HCT116 (cell line): ENCODE data around the gene WNT9A. TPM values are rescaled to one million over a fixed set of nuclear protein-coding genes. Genes with fewer than 3 reads are reported as not detected.

ENCODE experiments used
- ATAC-seq: fragments of 200-7000 bp; cut with Tn5 transposase; 2 replicates; pipeline ENCODE4 v1.9.1; 2020; ENCODE audit warnings: mild to moderate bottlenecking, moderate library complexity
- BruUV-seq: library from RNA; stranded (reverse); fragments of 400-500 nt; replicated peaks from 2 replicates; lab custom pipeline; 2021; lab: Mats Ljungman, UMichigan
- CTCF ChIA-PET: fragments of 300-600 bp; sonication (Branson Sonifier 250); formaldehyde crosslinking; loops from one replicate; lab custom pipeline; 2021; ENCODE audit warnings: antibody characterized with exemption; lab: Charles Lee
- POLR2A ChIA-PET: fragments of 300-600, 350-600 bp; sonication (Branson Sonifier 250); formaldehyde crosslinking; loops from one replicate; lab custom pipeline; 2021; ENCODE audit warnings: antibody characterized with exemption; lab: Charles Lee
- RAD21 ChIA-PET, 2 experiments: fragments of 300-600 bp; sonication (Branson Sonifier 250); formaldehyde crosslinking; loops; one replicate each; lab custom pipeline; 2023; ENCODE audit warnings: low total read pairs in 2 of 2; ENCODE audit not compliant: uncharacterized antibody in 2 of 2, unreplicated experiment in 2 of 2, low non-redundant PET in 1 of 2; lab: Charles Lee
- DNase-seq: peaks from one replicate; pipeline ENCODE4 v3.0.0-alpha.2; 2010; ENCODE audit warnings: low read depth, low spot score
- H2AFZ ChIP-seq: fragments of 200-600 bp; shearing (Covaris generic), sonication (generic); 2 replicates; pipeline ENCODE4 v1.6.1; 2017; ENCODE audit warnings: low read depth, mixed run types, mixed read lengths, antibody characterized with exemption, low read length; ENCODE audit not compliant: poor library complexity, severe bottlenecking
- H3K27ac ChIP-seq: 2 replicates; pipeline ENCODE4 v1.5.1; 2012; ENCODE audit warnings: low read depth, low read length
- H3K27me3 ChIP-seq: fragments of 200-600 bp; sonication (generic); 2 replicates; pipeline ENCODE4 v1.6.1; 2016; ENCODE audit warnings: mixed run types, low read length, mixed read lengths; ENCODE audit not compliant: insufficient read depth
- H3K36me3 ChIP-seq, 2 experiments: fragments of 200-500 bp in 1 of 2; fragments of 200-600 bp in 1 of 2; sonication (Bioruptor generic) in 1 of 2; sonication (generic) in 1 of 2; 2 replicates each; pipeline versions ENCODE4 v1.5.1 to v1.6.1; 2014 to 2016; ENCODE audit warnings: low read length in 2 of 2, inconsistent platforms in 1 of 2, mixed read lengths in 1 of 2, mixed run types in 1 of 2; ENCODE audit not compliant: insufficient read depth in 2 of 2, control insufficient read depth in 1 of 2
- H3K4me1 ChIP-seq, 2 experiments: fragments of 200-600 bp in 1 of 2; sonication (generic) in 1 of 2; 2 replicates each; pipeline versions ENCODE4 v1.5.1 to v1.6.1; 2012 to 2017; ENCODE audit warnings: low read length in 2 of 2, inconsistent platforms in 1 of 2, mild to moderate bottlenecking in 1 of 2, mixed read lengths in 1 of 2, mixed run types in 1 of 2, moderate library complexity in 1 of 2; ENCODE audit not compliant: insufficient read depth in 2 of 2, control insufficient read depth in 1 of 2
- H3K4me2 ChIP-seq: fragments of 200-600 bp; sonication (generic); 2 replicates; pipeline ENCODE4 v1.6.1; 2017; ENCODE audit warnings: mixed run types, low read length, mixed read lengths
- H3K4me3 ChIP-seq, 2 experiments: fragments of 200-600 bp in 1 of 2; sonication (generic) in 1 of 2; replicated peaks in 1 of 2; 2 replicates each; pipeline ENCODE4 v1.5.1; 2011 to 2016; ENCODE audit warnings: low read length in 2 of 2, control low read depth in 1 of 2, low read depth in 1 of 2, mild to moderate bottlenecking in 1 of 2, mixed read lengths in 1 of 2, mixed run types in 1 of 2
- H3K79me2 ChIP-seq: fragments of 200-600 bp; sonication (generic); 2 replicates; pipeline ENCODE4 v1.6.1; 2017; ENCODE audit warnings: mild to moderate bottlenecking, mixed run types, low read length, moderate library complexity, mixed read lengths; ENCODE audit not compliant: insufficient read depth
- H3K9ac ChIP-seq: fragments of 200-600 bp; sonication (generic); 2 replicates; pipeline ENCODE4 v1.6.1; 2016; ENCODE audit warnings: low read length, mixed read lengths
- H3K9me2 ChIP-seq: fragments of 200-600 bp; sonication (generic), shearing (Covaris generic); 2 replicates; pipeline ENCODE4 v1.6.1; 2017; ENCODE audit warnings: mixed run types, mild to moderate bottlenecking, moderate library complexity; ENCODE audit not compliant: insufficient read depth
- H3K9me3 ChIP-seq, 2 experiments: fragments of 200-500 bp in 1 of 2; fragments of 200-600 bp in 1 of 2; sonication (Bioruptor generic) in 1 of 2; sonication (generic) in 1 of 2; 2 replicates each; pipeline ENCODE4 v1.6.1; 2014 to 2017; ENCODE audit warnings: low read length in 2 of 2, mixed read lengths in 2 of 2, inconsistent platforms in 1 of 2, low read depth in 1 of 2, mild to moderate bottlenecking in 1 of 2, mixed run types in 1 of 2, moderate library complexity in 1 of 2; ENCODE audit not compliant: control insufficient read depth in 1 of 2, insufficient read depth in 1 of 2
- H4K20me1 ChIP-seq: fragments of 200-600 bp; sonication (generic), shearing (Covaris generic); 2 replicates; pipeline ENCODE4 v1.6.1; 2017; ENCODE audit warnings: mixed run types, mild to moderate bottlenecking, moderate library complexity; ENCODE audit not compliant: insufficient read depth
- CBX3 ChIP-seq: IDR thresholded peaks from 2 replicates; pipeline ENCODE4 v1.6.1; 2012; ENCODE audit warnings: low read depth
- CEBPB ChIP-seq: IDR thresholded peaks from 2 replicates; pipeline ENCODE4 v1.6.1; 2012; ENCODE audit warnings: low read depth
- ELF1 ChIP-seq: IDR thresholded peaks from 2 replicates; pipeline ENCODE4 v1.6.1; 2012; ENCODE audit warnings: low read depth, borderline replicate concordance
- EZH2 ChIP-seq: fragments of 200-600 bp; sonication (generic); IDR thresholded peaks from 2 replicates; pipeline ENCODE4 v1.6.1; 2017; ENCODE audit warnings: antibody characterized with exemption, mixed run types
- EZH2phosphoT487 ChIP-seq: fragments of 200-600 bp; IDR thresholded peaks from 2 replicates; pipeline ENCODE4 v1.6.1; 2018; ENCODE audit warnings: antibody characterized with exemption, borderline replicate concordance
- JUND ChIP-seq: IDR thresholded peaks from 2 replicates; pipeline ENCODE4 v1.6.1; 2012
- POLR2A ChIP-seq: IDR thresholded peaks from 2 replicates; pipeline ENCODE4 v1.7.0; 2011; ENCODE audit warnings: borderline replicate concordance; ENCODE audit not compliant: insufficient read depth, insufficient read length; ENCODE audit errors: extremely low read depth
- POLR2AphosphoS5 ChIP-seq: IDR thresholded peaks from 2 replicates; pipeline ENCODE4 v1.6.1; 2011; ENCODE audit warnings: mild to moderate bottlenecking, low read depth, low read length, moderate library complexity
- RAD21 ChIP-seq: IDR thresholded peaks from 2 replicates; pipeline ENCODE4 v1.6.1; 2012; ENCODE audit warnings: low read depth, mild to moderate bottlenecking
- SIN3A ChIP-seq: IDR thresholded peaks from 2 replicates; pipeline ENCODE4 v1.6.1; 2012; ENCODE audit warnings: low read depth
- SP1 ChIP-seq: IDR thresholded peaks from 2 replicates; pipeline ENCODE4 v1.6.1; 2012; ENCODE audit warnings: low read depth
- SRF ChIP-seq: IDR thresholded peaks from 2 replicates; pipeline ENCODE4 v1.6.1; 2012; ENCODE audit warnings: low read depth
- TCF7L2 ChIP-seq: IDR thresholded peaks from 2 replicates; pipeline ENCODE4 v1.7.0; 2011; ENCODE audit warnings: borderline replicate concordance, inconsistent platforms; ENCODE audit not compliant: insufficient read depth, insufficient read length; ENCODE audit errors: extremely low read depth
- ZFX ChIP-seq: fragments of 450-650 bp; IDR thresholded peaks from 2 replicates; pipeline ENCODE4 v1.6.1; 2017
- ZNF274 ChIP-seq: fragments of 200-500 bp; sonication (Bioruptor generic); IDR thresholded peaks from 2 replicates; pipeline ENCODE4 v1.6.1; 2014; ENCODE audit warnings: mild to moderate bottlenecking, low read depth, low read length, inconsistent platforms
- intact Hi-C: fragments of 100-400 bp; cut with micrococcal nuclease; formaldehyde crosslinking; loops from 2 replicates; pipeline ENCODE4 v1.10.0; 2022
- total RNA-seq: library from RNA; stranded (reverse); gene quantifications from one replicate; pipeline ENCODE4 v1.2.1, GENCODE V29; 2021; ENCODE audit not compliant: unreplicated experiment
- TF ChIP-seq, protein P1 (sequence below), 3 experiments: fragments of 200-600 bp in 1 of 3; sonication (generic) in 1 of 3; IDR thresholded peaks in 2 of 3; conservative IDR thresholded peaks in 1 of 3; 2 replicates each; pipeline ENCODE4 v1.5.1; 2012 to 2017; ENCODE audit warnings: low read depth in 2 of 3, low read length in 2 of 3, antibody characterized with exemption in 1 of 3, borderline replicate concordance in 1 of 3, control low read depth in 1 of 3, mild to moderate bottlenecking in 1 of 3, mixed read lengths in 1 of 3, mixed run types in 1 of 3, moderate library complexity in 1 of 3; ENCODE audit not compliant: insufficient read depth in 1 of 3
- TF ChIP-seq, protein P2 (sequence below): IDR thresholded peaks from 2 replicates; pipeline ENCODE4 v1.6.1; 2012
- TF ChIP-seq, protein P3 (sequence below): IDR thresholded peaks from 2 replicates; pipeline ENCODE4 v1.6.1; 2011; ENCODE audit warnings: mild to moderate bottlenecking, low read length, moderate library complexity; ENCODE audit not compliant: insufficient replicate concordance; ENCODE audit errors: extremely low read depth
- TF ChIP-seq, protein P4 (sequence below): IDR thresholded peaks from 2 replicates; pipeline ENCODE4 v1.6.1; 2012

Gene WNT9A
- total RNA-seq, 1 experiment from 2014 or later, result 5.6 TPM

DNA sequence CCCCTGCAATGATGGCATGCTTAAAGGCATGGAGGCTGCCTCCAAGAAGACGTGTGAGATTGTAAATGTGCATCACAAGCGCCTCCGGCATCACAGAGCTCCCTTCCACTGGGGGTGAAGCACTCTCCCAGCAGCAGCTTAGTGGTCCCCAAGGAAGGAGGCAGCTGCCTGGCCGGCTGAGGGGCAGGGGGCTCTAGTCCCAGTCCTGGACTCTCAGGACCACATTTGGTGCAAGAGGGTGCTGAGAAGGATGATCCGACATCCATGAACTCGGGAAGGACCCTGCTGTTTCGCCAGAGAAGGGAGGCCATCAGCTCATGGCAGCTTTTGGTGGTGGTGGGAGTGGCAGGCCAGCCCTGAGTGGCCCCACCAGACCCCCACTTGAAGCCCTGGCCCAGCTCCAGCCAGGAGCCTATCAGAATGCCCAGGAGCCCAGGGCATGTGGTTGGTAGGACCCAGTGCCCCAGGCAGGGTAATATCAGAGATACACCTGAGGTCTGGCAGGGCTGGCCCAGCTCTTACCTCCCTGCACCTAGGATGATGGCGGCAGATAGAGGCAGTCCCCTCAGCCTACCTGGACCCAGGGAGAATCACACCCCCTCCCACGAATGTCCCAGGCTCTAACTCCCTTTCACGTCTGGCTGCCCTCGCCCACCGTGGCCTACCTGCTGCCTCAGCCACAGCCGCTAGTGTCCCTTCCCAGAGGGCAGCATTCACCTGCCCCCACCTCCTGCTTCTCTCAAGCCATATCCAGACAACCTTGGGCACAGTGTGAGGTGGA is 2.4 kb upstream of the WNT9A start:
- Histone ChIP-seq H3K4me2 (no peak overlapping the region), H3K4me1 (peaks cover 14 to 41% of the 10 kb centered on the region in 2 experiments), H4K20me1 (no peaks in the 10 kb centered on the region), H3K79me2 (peaks cover 9% of the 10 kb centered on the region; the same call in 1 of the 2 replicates), H3K9me2 (no peaks in the 10 kb centered on the region), H2AFZ (no peak overlapping the region), H3K9me3 (no peaks in the 10 kb centered on the region; a peak in 1 of 4 replicates), H3K27me3 (no peaks in the 10 kb centered on the region), H3K9ac (no peak overlapping the region), H3K27ac (no peak overlapping the region), H3K4me3 (no peak overlapping the region), H3K36me3 (no peaks in the 10 kb centered on the region)
- BruUV-seq, result no TSS peak
- DNase-seq, result no peak
- ChIA-PET CTCF (no interaction called here), RAD21 (no interaction called here), POLR2A (no interaction called here)
- ATAC-seq, result no peak
- TF ChIP-seq JUND (no peak), RAD21 (no peak), ELF1 (no peak), CEBPB (no peak), CBX3 (no peak), POLR2A (no peak), SRF (no peak), SIN3A (no peak), POLR2AphosphoS5 (no peak), TCF7L2 (no peak), ZNF274 (no peak), ZFX (no peak), EZH2phosphoT487 (no peak), EZH2 (no peak), SP1 (no peak)
- TF ChIP-seq, protein P1, sequence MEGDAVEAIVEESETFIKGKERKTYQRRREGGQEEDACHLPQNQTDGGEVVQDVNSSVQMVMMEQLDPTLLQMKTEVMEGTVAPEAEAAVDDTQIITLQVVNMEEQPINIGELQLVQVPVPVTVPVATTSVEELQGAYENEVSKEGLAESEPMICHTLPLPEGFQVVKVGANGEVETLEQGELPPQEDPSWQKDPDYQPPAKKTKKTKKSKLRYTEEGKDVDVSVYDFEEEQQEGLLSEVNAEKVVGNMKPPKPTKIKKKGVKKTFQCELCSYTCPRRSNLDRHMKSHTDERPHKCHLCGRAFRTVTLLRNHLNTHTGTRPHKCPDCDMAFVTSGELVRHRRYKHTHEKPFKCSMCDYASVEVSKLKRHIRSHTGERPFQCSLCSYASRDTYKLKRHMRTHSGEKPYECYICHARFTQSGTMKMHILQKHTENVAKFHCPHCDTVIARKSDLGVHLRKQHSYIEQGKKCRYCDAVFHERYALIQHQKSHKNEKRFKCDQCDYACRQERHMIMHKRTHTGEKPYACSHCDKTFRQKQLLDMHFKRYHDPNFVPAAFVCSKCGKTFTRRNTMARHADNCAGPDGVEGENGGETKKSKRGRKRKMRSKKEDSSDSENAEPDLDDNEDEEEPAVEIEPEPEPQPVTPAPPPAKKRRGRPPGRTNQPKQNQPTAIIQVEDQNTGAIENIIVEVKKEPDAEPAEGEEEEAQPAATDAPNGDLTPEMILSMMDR (IDR thresholded peaks at IDR 0.05 in 2 of 3, conservative IDR thresholded peaks at IDR 0.05 in 1 of 3; ENCODE audit: borderline replicate concordance in 1 of 3, insufficient read depth in 1 of 3, low read depth in 2 of 3, low read length in 2 of 3), result no peak
- TF ChIP-seq, protein P2, sequence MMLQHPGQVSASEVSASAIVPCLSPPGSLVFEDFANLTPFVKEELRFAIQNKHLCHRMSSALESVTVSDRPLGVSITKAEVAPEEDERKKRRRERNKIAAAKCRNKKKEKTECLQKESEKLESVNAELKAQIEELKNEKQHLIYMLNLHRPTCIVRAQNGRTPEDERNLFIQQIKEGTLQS, result no peak
- TF ChIP-seq, protein P3, sequence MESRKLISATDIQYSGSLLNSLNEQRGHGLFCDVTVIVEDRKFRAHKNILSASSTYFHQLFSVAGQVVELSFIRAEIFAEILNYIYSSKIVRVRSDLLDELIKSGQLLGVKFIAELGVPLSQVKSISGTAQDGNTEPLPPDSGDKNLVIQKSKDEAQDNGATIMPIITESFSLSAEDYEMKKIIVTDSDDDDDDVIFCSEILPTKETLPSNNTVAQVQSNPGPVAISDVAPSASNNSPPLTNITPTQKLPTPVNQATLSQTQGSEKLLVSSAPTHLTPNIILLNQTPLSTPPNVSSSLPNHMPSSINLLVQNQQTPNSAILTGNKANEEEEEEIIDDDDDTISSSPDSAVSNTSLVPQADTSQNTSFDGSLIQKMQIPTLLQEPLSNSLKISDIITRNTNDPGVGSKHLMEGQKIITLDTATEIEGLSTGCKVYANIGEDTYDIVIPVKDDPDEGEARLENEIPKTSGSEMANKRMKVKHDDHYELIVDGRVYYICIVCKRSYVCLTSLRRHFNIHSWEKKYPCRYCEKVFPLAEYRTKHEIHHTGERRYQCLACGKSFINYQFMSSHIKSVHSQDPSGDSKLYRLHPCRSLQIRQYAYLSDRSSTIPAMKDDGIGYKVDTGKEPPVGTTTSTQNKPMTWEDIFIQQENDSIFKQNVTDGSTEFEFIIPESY, result no peak
- TF ChIP-seq, protein P4, sequence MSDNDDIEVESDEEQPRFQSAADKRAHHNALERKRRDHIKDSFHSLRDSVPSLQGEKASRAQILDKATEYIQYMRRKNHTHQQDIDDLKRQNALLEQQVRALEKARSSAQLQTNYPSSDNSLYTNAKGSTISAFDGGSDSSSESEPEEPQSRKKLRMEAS, result no peak
- intact Hi-C loops, result loop anchor here (5.0 kb wide), 1 partner anchor 163 kb away; no protein-coding TSS in a partner anchor
